MCF 10A (cell line): ENCODE measurements around the gene POMGNT2. TPM values are rescaled to one million over a fixed set of nuclear protein-coding genes. Genes with fewer than 3 reads are reported as not detected.

ENCODE experiments used
- BruUV-seq: library from RNA; stranded (reverse); fragments of 400-500 nt; replicated peaks from 2 replicates; lab custom pipeline; 2021; lab: Mats Ljungman, UMichigan
- CTCF ChIA-PET: fragments of 300-600 bp; sonication (Branson Sonifier 250); formaldehyde crosslinking; extraction: SDS; loops from one replicate; lab custom pipeline; 2021; ENCODE audit warnings: antibody characterized with exemption, inconsistent platforms; lab: Yijun Ruan, JAX
- POLR2A ChIA-PET: fragments of 300-600, 350-650 bp; sonication (Branson Sonifier 250); formaldehyde crosslinking; extraction: SDS; loops from one replicate; lab custom pipeline; 2020; ENCODE audit warnings: antibody characterized with exemption, inconsistent platforms; lab: Yijun Ruan, JAX
- DNase-seq: peaks from one replicate; pipeline ENCODE4 v3.0.0-alpha.2; 2018; ENCODE audit not compliant: unreplicated experiment
- H3K27ac Mint-ChIP-seq: one replicate; pipeline ENCODE4 v1.8.0; 2022; ENCODE audit warnings: mild to moderate bottlenecking, low read depth, mixed read lengths; ENCODE audit not compliant: unreplicated experiment
- H3K27me3 Mint-ChIP-seq: one replicate; pipeline ENCODE4 v1.8.0; 2022; ENCODE audit warnings: mixed read lengths; ENCODE audit not compliant: insufficient read depth, unreplicated experiment
- H3K36me3 Mint-ChIP-seq: one replicate; pipeline ENCODE4 v1.8.0; 2022; ENCODE audit warnings: mild to moderate bottlenecking, moderate library complexity, mixed read lengths; ENCODE audit not compliant: insufficient read depth, unreplicated experiment
- H3K4me1 Mint-ChIP-seq: one replicate; pipeline ENCODE4 v1.8.0; 2022; ENCODE audit warnings: mixed read lengths; ENCODE audit not compliant: insufficient read depth, unreplicated experiment
- H3K4me3 Mint-ChIP-seq: one replicate; pipeline ENCODE4 v1.8.0; 2022; ENCODE audit warnings: mild to moderate bottlenecking, moderate library complexity, mixed read lengths; ENCODE audit not compliant: unreplicated experiment
- H3K9me3 Mint-ChIP-seq: one replicate; pipeline ENCODE4 v1.8.0; 2022; ENCODE audit warnings: mixed read lengths; ENCODE audit not compliant: unreplicated experiment
- CTCF ChIP-seq: fragments of 200-600 bp; IDR thresholded peaks from one replicate; pipeline ENCODE4 v1.8.0; 2022; ENCODE audit warnings: antibody characterized with exemption, mild to moderate bottlenecking; ENCODE audit not compliant: unreplicated experiment
- intact Hi-C: fragments of 100-400 bp; cut with micrococcal nuclease; formaldehyde crosslinking; loops from 2 replicates; pipeline ENCODE4 v1.14.1; 2022
- total RNA-seq: library from RNA; stranded (reverse); gene quantifications from 2 replicates; pipeline ENCODE4 v1.2.3, GENCODE V29; 2022

POMGNT2 gene
- total RNA-seq, 1 experiment from 2014 or later: 6.2 TPM

- peaks cover 5% of the 10 kb centered on the region for H3K27me3 Mint-ChIP-seq
- no TSS peak for BruUV-seq
- ChIA-PET POLR2A (no interaction called here), CTCF (no interaction called here)
- H3K36me3 Mint-ChIP-seq: no peaks in the 10 kb centered on the region
- H3K4me3 Mint-ChIP-seq: no peak overlapping the region
- no peaks in the 10 kb centered on the region for H3K4me1 Mint-ChIP-seq
- peak; percentile 6 for DNase-seq
- TF ChIP-seq CTCF: no peak
- no peak overlapping the region for H3K27ac Mint-ChIP-seq
- intact Hi-C loops: no loop called here
- H3K9me3 Mint-ChIP-seq: no peaks in the 10 kb centered on the region
These were observed 43.3 kb downstream of the POMGNT2 start for GRCh38 chr3:43062564-43063040.

- Mint-ChIP-seq H3K27me3 (peaks cover 10% of the 10 kb centered on the region), H3K9me3 (no peaks in the 10 kb centered on the region), H3K4me3 (no peak overlapping the region), H3K36me3 (no peaks in the 10 kb centered on the region), H3K4me1 (no peaks in the 10 kb centered on the region), H3K27ac (no peak overlapping the region)
- no TSS peak for BruUV-seq
- no peak for TF ChIP-seq CTCF
- POLR2A ChIA-PET: no interaction called here
- intact Hi-C loops: no loop called here
- no peak for DNase-seq
- CTCF ChIA-PET: no interaction called here
These were observed 43.8 kb downstream of the POMGNT2 start for GRCh38 chr3:43062040-43062563.

GRCh38 chr3:43061101-43061895 lies 44.6 kb downstream of the POMGNT2 start:
- Mint-ChIP-seq H3K27me3 (peaks cover 12% of the 10 kb centered on the region), H3K9me3 (no peaks in the 10 kb centered on the region), H3K36me3 (no peaks in the 10 kb centered on the region), H3K27ac (no peak overlapping the region), H3K4me1 (no peaks in the 10 kb centered on the region), H3K4me3 (no peak overlapping the region)
- no peak for TF ChIP-seq CTCF
- DNase-seq: no peak
- BruUV-seq: no TSS peak
- intact Hi-C loops: no loop called here
- CTCF ChIA-PET: interaction anchor here (0.9 kb wide), 1 partner anchor 97 kb away, joined by 3 read pairs; no protein-coding TSS in a partner anchor
- POLR2A ChIA-PET: no interaction called here

- H3K27ac Mint-ChIP-seq: no peak overlapping the region
- DNase-seq: no peak
- no TSS peak for BruUV-seq
- H3K9me3 Mint-ChIP-seq: no peaks in the 10 kb centered on the region
- H3K4me3 Mint-ChIP-seq: no peak overlapping the region
- H3K27me3 Mint-ChIP-seq: peaks cover 12% of the 10 kb centered on the region
- no peak for TF ChIP-seq CTCF
- intact Hi-C loops: no loop called here
- H3K36me3 Mint-ChIP-seq: no peaks in the 10 kb centered on the region
- ChIA-PET POLR2A (no interaction called here), CTCF (interaction anchor here (0.6 to 1.2 kb wide), 3 partner anchors 10 to 97 kb away, joined by 3 to 5 read pairs (median 3); no protein-coding TSS in a partner anchor)
- H3K4me1 Mint-ChIP-seq: no peaks in the 10 kb centered on the region
These were observed 46.4 kb downstream of the POMGNT2 start for GRCh38 chr3:43059456-43059855.
